ENCODE results near the gene ATXN7L1.
"Not testable (repeated sequence)": the region's sequence is repeated elsewhere in the genome, so short reads cannot be mapped to it uniquely, and the experiment has no call there.

The ATXN7L1 gene

GRCh38 chr7:105743351-105744090 lies 132.9 kb downstream of the ATXN7L1 start:
- DNase-seq (ENCODE audit: low read depth) = no peak

GRCh38 chr7:105742787-105743186 lies 133.6 kb downstream of the ATXN7L1 start:
- DNase-seq (ENCODE audit: low read depth) = no peak

GRCh38 chr7:105741982-105742381 lies 134.4 kb downstream of the ATXN7L1 start:
- DNase-seq (ENCODE audit: low read depth) = no peak

GRCh38 chr7:105738133-105738532 lies 138.3 kb downstream of the ATXN7L1 start:
- no peak for DNase-seq (ENCODE audit: low read depth)

- DNase-seq (ENCODE audit: low read depth) = no peak
Observed at GRCh38 chr7:105734233-105734632, 142.2 kb downstream of the ATXN7L1 start.

- DNase-seq (ENCODE audit: low read depth) = no peak
Observed at GRCh38 chr7:105731042-105731441, 145.4 kb downstream of the ATXN7L1 start.

- no peak for DNase-seq (ENCODE audit: low read depth)
Observed at GRCh38 chr7:105728028-105728427, 148.4 kb downstream of the ATXN7L1 start.

GRCh38 chr7:105724688-105725087 lies 151.7 kb downstream of the ATXN7L1 start:
- DNase-seq (ENCODE audit: low read depth) = no peak

- no peak for DNase-seq (ENCODE audit: low read depth)
Observed at GRCh38 chr7:105723572-105723971, 152.8 kb downstream of the ATXN7L1 start.

- DNase-seq (ENCODE audit: low read depth) = no peak
Observed at GRCh38 chr7:105721571-105722104, 154.8 kb downstream of the ATXN7L1 start.

GRCh38 chr7:105719919-105720318 lies 156.5 kb downstream of the ATXN7L1 start:
- DNase-seq (ENCODE audit: low read depth) = no peak

- DNase-seq (ENCODE audit: low read depth) = no peak
Observed at GRCh38 chr7:105719395-105719794, 157.0 kb downstream of the ATXN7L1 start.

GRCh38 chr7:105718511-105718925 lies 157.9 kb downstream of the ATXN7L1 start:
- DNase-seq (ENCODE audit: low read depth) = no peak

- no peak for DNase-seq (ENCODE audit: low read depth)
Observed at GRCh38 chr7:105715528-105715927, 160.9 kb downstream of the ATXN7L1 start.

- no peak for DNase-seq (ENCODE audit: low read depth)
Observed at GRCh38 chr7:105713488-105714465, 162.6 kb downstream of the ATXN7L1 start.

- DNase-seq (ENCODE audit: low read depth) = no peak
Observed at GRCh38 chr7:105712877-105713276, 163.5 kb downstream of the ATXN7L1 start.

- no peak for DNase-seq (ENCODE audit: low read depth)
Observed at GRCh38 chr7:105711726-105712402, 164.5 kb downstream of the ATXN7L1 start.

GRCh38 chr7:105710720-105711119 lies 165.7 kb downstream of the ATXN7L1 start:
- DNase-seq (ENCODE audit: low read depth) = not testable (repeated sequence)

GRCh38 chr7:105708763-105709080 lies 167.7 kb downstream of the ATXN7L1 start:
- no peak for DNase-seq (ENCODE audit: low read depth)

- no peak for DNase-seq (ENCODE audit: low read depth)
Observed at GRCh38 chr7:105707967-105708762, 168.2 kb downstream of the ATXN7L1 start.

GRCh38 chr7:105707381-105707780 lies 169.0 kb downstream of the ATXN7L1 start:
- DNase-seq (ENCODE audit: low read depth) = no peak
